Mammary epithelial cell (primary cell): Measurements from ENCODE around the gene MARCHF10.

Source experiments
- CTCF ChIP-seq, 2 donors: IDR thresholded peaks in 1 of 2; conservative IDR thresholded peaks in 1 of 2; 2 replicates each; pipeline ENCODE4 v1.5.1; 2011 to 2012; ENCODE audit warnings: inconsistent platforms in 2 of 2, low read length in 2 of 2, mild to moderate bottlenecking in 2 of 2, control low read depth in 1 of 2, low read depth in 1 of 2; ENCODE audit not compliant: insufficient read depth in 1 of 2; ENCODE audit errors: extremely low read depth in 1 of 2
- EZH2 ChIP-seq: IDR thresholded peaks from 2 replicates; pipeline ENCODE4 v1.6.1; 2012; ENCODE audit warnings: low read length, inconsistent platforms, borderline replicate concordance

- peak; percentile 22 to 54 for TF ChIP-seq CTCF (conservative IDR thresholded peaks at IDR 0.05 in 1 of 2, IDR thresholded peaks at IDR 0.05 in 1 of 2; ENCODE audit: extremely low read depth in 1 of 2, insufficient read depth in 1 of 2, low read depth in 1 of 2, low read length in 2 of 2)
- no peak for TF ChIP-seq EZH2
Measured at GRCh38 chr17:62671553-62671952, 136.6 kb downstream of the MARCHF10 start.
